ENCODE measurements around the gene ZKSCAN1.
"Not testable (repeated sequence)": the region's sequence is repeated elsewhere in the genome, so short reads cannot be mapped to it uniquely, and the experiment has no call there.

Gene ZKSCAN1

DNA sequence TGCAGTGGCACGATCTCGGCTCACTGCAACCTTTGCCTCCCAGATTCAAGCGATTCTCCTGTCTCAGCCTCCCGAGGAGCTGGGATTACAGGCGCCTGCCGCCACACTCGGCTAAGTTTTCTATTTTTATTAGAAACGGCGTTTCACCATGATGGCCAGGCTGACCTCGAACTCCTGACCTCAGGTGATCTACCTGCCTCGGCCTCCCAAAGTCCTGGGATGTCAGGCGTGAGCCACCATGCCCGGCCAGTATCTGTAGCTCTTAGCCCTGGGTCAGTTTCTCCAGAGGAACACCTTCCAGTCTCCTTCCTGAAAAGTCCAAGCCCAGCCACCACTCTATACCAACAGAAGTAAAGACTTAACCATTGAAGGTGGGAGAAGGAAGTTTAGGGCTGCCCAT, 15.2 kb upstream of the ZKSCAN1 start:
- no peak for DNase-seq (ENCODE audit: low read depth in 1 of 2, low spot score in 1 of 2)

DNA sequence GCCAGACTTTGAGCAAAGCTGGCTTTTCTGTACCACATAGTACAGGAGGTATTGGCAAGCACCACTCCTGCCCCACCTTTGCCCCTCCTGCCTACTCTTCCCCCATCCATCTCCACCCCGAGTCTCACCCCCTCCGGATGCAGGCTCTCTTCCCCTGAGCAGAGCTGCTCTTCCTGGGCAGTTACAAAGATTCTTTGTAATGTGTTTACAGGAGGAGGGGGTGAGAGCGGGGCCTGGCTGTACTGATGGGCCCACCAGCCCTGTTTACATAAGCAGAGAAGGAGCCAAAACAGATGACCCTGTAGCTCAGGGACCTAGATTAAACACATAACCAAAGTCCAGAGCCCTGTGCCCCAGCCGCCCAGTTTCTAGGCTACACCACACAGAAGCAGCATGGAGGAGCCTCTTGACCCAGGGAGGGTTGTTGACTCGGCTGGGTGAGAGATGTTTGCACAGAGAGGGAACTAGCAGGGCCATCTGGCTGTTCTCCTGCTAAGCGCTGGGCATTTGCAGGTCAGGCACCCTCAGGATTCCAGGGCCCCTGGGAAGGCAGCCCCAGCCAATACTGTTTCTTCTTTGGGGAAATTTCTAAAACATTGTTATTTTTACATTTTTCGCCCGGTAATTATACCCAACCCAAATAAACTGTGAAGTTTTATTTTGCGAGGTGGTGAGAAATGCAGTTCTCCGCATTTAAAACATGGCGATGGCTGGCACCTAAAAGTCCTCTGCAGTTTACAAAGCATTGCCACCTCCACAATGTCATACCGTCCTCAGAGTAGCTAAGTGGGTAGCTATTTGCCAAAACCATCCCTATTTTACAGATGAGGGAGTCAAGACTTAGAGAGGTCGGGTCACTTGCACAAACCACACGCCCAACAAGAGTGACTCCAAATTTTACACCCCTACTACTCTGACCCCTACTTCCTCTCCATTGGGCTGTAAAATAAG, 11.4 kb upstream of the ZKSCAN1 start:
- DNase-seq (ENCODE audit: low read depth in 1 of 2, low spot score in 1 of 2), result no peak

- no peak for DNase-seq (ENCODE audit: low read depth in 1 of 2, low spot score in 1 of 2)
These were observed 7.5 kb upstream of the ZKSCAN1 start for GRCh38 chr7:100007887-100008286.

DNA sequence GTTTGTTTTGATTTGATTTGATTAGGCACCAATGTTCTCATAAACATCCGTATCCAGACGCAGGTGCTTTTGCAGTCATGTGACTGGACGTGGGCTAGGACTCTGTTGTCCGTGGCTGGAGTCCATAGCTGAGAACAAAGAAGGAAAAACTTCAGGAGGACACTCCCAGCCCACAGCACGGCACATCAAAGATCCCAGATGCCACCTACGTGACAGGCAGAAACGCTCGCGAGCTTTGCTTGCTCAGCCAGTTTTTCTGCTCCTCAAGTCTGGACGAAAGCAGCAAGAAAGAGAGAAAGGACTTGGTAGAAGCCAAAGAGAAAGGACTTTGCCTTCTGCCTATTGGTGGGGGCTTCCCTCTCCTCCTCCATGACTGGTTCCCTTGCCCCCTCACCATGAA, 6.9 kb upstream of the ZKSCAN1 start:
- no peak for DNase-seq (ENCODE audit: low read depth in 1 of 2, low spot score in 1 of 2)

DNA sequence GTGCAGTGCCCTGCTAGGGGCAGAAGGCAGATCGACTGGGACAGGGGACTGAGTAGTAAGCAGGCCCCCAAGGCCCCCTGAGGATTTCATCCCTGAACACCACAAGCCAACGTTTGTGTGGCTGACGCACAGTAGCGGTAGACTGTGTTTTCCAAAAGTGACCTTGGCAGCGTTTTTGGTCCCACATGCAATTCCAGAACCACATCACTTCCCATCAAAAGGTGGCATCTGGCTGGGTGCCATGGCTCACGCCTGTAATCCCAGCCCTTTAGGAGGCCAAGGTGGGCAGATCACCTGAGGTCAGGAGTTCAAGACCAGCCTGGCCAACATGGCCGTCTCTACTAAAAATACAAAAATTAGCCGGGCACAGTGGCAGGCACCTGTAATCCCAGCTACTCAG, 5.4 kb upstream of the ZKSCAN1 start:
- DNase-seq (ENCODE audit: low read depth in 1 of 2, low spot score in 1 of 2), result not testable (repeated sequence)

DNA sequence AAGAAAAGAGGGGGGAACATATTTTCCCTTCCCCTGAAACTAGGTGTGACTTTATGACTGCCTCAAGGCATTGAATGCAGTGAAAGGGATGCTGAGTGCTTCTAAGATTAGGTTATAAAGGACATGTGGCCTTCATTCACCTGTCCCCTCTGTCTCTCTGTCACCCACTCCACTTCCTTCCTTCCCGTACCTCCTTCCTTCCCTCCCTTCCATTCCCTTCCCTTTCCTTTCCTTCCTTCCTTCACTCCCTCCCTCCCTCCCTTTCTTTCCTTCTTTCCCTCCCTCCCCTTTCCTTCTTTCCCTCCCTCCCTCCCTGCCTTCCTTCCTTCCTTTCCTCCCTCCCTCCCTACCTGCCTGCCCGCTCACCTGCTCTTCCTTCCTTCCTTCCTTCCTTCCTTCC, 4.5 kb upstream of the ZKSCAN1 start:
- DNase-seq (ENCODE audit: low read depth in 1 of 2, low spot score in 1 of 2), result no peak

DNA sequence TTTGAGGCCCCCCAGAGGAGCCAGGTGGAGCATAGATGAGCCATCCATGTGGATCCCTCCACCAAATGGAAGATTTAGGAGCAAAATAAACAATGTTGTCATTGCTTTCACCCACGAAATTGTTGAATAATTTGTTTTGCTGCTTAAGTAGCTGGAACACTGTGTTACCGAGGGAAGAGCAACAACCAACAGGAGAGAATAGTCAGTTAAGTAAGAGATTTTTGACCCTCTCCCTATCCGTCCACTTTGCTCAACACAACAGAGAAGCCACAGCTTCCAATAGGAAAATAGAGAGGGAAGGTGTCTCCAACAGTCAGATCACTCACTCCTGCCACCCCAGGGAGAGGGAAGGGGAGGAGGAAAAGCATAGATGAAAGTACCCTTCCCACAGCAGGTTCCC, 3.9 kb upstream of the ZKSCAN1 start:
- DNase-seq (ENCODE audit: low read depth in 1 of 2, low spot score in 1 of 2), result no peak

DNA sequence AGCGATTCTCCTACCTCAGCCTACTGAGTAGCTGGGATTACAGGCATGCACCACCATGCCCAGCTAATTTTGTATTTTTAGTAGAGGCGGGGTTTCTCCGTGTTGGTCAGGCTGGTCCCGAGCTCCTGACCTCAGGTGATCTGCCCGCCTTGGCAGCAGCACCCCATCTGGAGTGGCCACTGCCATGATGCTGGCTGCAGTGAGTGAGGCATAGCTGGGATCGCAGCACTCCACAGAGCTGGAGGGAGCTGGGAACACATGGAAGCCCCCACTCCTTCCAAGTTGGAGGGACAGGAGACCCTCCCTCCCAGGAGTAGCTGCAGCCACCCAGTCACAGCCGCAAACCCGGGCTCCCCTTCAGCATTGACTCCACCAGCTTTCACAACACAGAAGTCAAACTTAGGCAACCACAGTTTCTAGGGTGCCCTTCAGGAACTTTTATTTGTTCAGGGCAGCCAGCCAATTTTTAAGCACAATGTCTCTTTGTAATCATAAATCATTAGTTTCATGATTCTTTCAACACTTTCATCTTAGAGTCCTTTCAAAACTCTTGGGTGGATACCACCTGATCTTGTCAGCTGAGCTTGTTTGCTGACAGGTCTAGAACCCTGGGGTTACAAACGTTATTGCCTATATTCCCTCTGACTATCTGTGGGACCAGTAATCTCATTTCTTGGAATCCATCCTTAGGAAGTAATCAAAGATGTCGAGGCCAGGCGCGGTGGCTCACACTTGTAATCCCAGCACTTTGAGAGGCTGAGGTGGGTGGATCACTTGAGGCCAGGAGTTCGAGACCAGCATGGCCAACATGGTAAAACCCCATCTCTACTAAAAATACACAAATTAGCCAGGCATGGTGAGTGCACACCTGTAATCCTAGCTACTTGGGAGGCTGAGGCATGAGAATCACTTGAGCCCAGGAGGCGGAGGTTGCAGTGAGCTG, 2.7 kb upstream of the ZKSCAN1 start:
- DNase-seq (ENCODE audit: low read depth in 1 of 2, low spot score in 1 of 2), result not testable (repeated sequence)

DNA sequence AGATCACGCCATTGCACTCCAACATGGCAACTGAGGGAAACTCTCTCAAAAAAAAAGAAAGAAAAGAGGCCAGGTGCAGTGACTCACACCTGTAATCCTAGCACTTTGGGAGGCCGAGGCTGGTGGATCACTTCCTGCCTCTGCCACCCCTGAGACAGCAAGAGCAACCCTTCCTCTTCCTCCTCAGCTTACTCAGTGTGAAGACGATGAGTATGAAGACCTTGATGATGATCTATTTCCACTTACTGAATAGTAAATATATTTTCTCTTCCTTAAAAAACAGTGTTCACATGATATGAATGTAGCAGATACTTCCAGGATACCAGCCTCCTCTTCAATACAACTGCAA, 2.1 kb upstream of the ZKSCAN1 start:
- no peak for DNase-seq (ENCODE audit: low read depth in 1 of 2, low spot score in 1 of 2)

DNA sequence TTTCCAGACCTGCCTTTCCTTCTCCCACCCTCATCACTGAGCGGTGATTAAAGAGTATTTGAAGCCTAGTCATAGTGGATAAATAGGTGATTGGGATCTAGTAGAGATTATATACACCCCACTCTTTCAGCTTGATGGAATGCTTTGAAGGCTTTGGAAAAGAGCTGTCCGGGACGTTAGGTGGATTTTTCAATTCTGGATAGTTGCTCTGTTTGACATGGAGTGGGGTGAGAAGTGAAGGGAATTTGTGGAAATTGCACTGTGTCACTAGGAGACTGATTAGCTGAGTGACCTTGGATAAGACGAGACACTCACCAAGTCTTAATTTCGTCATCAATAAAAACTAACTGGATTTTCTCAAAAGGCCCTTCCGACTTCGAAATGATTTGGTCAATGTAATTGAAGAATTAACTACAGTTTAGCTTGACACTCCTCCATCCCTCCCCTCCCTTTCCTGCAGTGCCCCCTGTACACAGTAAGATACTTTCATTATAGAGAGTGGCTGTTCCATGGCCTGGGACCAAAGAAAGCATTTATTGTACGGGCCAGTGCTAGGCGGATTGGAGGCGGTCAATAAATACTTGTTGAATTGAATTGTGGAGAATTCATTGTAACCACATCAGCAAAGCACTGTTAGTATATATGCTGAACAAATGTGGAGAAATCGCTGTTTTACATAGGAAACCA, 962 bp downstream of the ZKSCAN1 start:
- DNase-seq (ENCODE audit: low read depth in 1 of 2, low spot score in 1 of 2), result no peak

- DNase-seq (ENCODE audit: low read depth in 1 of 2, low spot score in 1 of 2), result no peak
These were observed 1.9 kb downstream of the ZKSCAN1 start for GRCh38 chr7:100017300-100017699.

DNA sequence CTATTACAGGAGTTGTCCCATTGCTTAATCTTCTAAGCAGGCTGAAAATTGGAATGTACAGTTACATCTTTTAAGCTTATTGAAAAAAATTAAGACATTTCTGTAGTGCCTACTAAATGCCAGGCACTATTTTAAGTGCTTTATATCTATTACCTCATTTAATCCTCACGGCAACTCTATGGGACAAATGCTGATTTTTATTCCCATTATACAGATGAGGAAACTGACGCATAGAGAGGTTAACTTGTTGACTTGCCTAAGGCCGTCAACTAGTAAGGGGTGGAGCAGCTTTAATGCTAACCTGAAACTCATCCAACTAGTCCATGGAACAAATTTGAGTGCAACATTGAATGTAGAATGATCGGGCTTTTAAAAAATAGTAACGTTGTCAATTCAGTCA, 2.5 kb downstream of the ZKSCAN1 start:
- no peak for DNase-seq (ENCODE audit: low read depth in 1 of 2, low spot score in 1 of 2)

DNA sequence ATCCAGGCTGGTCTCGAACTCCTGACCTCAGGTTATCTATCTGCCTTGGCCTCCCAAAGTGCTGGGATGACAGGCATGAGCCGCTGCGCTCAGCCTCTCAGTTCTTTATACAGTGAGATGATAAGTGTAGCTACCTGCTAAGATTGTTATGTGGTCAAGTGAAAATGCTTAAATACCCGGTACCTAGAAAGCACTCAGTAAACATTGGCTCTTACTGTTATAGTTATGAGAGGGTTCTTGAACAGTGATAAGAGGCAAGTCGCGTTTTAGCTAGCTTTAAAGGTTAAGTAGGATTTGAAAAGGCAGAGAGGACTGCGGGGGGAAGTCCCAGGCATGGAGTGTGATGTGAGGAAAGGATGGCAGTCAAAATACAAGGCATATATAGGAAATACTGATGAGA, 4.5 kb downstream of the ZKSCAN1 start:
- DNase-seq (ENCODE audit: low read depth in 1 of 2, low spot score in 1 of 2), result no peak

- no peak for DNase-seq (ENCODE audit: low read depth in 1 of 2, low spot score in 1 of 2)
These were observed 5.9 kb downstream of the ZKSCAN1 start for GRCh38 chr7:100021297-100021696.

- DNase-seq (ENCODE audit: low read depth in 1 of 2, low spot score in 1 of 2), result no peak
These were observed 7.2 kb downstream of the ZKSCAN1 start for GRCh38 chr7:100022621-100023020.

- no peak for DNase-seq (ENCODE audit: low read depth in 1 of 2, low spot score in 1 of 2)
These were observed 8.1 kb downstream of the ZKSCAN1 start for GRCh38 chr7:100023526-100023925.

DNA sequence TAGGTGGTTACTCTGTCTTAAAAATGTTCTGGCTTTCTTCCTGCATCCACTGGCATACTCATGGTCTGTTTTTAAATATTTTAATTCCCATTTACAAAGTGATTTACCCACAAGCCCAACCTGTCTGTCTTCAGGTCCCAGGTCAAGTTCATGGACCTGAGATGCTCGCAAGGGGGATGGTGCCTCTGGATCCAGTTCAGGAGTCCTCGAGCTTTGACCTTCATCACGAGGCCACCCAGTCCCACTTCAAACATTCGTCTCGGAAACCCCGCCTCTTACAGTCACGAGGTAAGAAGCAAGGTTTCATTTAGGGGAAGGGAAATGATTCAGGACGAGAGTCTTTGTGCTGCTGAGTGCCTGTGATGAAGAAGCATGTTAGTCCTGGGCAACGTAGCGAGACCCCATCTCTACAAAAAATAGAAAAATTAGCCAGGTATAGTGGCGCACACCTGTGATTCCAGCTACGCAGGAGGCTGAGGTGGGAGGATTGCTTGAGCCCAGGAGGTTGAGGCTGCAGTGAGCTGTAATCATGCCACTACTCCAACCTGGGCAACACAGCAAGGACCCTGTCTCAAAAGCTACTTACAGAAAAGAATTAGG, 8.7 kb downstream of the ZKSCAN1 start:
- no peak for DNase-seq (ENCODE audit: low read depth in 1 of 2, low spot score in 1 of 2)

DNA sequence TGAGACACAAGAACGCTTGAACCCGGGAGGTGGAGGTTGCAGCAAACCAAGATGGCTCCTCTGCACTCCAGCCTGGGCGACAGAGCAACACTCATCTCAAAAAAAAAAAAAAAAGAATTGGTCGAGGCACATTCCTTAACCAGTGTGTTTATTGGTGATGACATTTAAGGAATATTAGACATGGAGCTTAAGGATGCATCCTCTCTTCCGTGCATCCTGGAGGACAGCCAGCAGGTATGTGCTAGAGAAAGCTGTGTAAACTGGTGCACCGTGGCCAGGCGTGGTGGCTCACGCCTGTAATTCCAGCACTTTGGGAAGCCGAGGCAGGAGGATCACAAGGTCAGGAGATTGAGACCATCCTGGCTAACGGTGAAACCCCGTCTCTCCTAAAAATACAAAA, 11.8 kb downstream of the ZKSCAN1 start:
- DNase-seq (ENCODE audit: low read depth in 1 of 2, low spot score in 1 of 2), result no peak

DNA sequence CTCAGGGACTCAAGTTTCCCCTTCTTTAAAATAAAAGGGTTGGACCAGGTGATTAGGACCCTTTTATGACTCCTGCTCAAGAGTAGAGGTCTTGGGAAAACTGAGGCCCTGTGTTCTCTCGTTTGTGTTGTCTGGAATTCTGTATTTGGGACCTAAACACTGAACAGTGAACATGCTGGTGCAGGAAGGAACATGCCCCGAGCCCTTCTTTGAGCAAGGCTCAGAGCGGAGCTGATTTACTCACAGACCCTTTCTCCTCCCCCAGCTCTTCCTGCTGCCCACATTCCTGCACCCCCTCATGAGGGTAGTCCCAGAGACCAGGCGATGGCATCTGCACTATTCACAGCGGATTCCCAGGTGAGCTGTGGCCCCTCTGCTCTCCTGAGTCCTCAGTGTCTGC, 14.2 kb downstream of the ZKSCAN1 start:
- no peak for DNase-seq (ENCODE audit: low read depth in 1 of 2, low spot score in 1 of 2)

DNA sequence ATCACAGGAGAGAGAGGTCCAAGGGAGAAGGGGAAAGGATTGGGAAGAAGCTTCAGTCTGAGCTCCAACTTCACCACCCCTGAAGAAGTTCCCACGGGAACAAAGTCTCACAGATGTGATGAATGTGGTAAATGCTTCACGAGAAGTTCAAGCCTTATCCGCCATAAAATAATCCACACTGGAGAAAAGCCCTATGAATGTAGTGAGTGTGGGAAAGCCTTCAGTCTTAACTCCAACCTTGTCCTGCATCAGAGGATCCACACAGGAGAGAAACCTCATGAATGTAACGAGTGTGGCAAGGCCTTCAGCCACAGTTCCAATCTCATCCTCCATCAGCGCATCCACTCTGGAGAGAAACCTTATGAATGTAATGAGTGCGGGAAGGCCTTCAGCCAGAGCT, 18.1 kb downstream of the ZKSCAN1 start:
- no peak for DNase-seq (ENCODE audit: low read depth in 1 of 2, low spot score in 1 of 2)

GRCh38 chr7:100034871-100035510, 19.6 kb downstream of the ZKSCAN1 start:
- DNase-seq (ENCODE audit: low read depth in 1 of 2, low spot score in 1 of 2), result no peak

All from activated CD4-positive, alpha-beta T cell treated with anti-CD3 and anti-CD28 coated beads, Interleukin-2, amount 50 U/mL, for 24 hours (primary cell).